Stomach (tissue), 9 donors: ENCODE measurements around the gene RMDN3. TPM values are rescaled to one million over a fixed set of nuclear protein-coding genes. Genes with fewer than 3 reads are reported as not detected.
A peak's percentile ranks its signal among the peaks of the same experiment; 100 is the strongest.

Experiments
- DNase-seq, 2 donors: peaks; one replicate each; pipeline versions ENCODE4 v3.0.0 to v3.0.0-alpha.2; 2013 to 2019
- H3K27ac ChIP-seq, 5 donors: fragments of 200-600 bp in 4 of 5; sonication (generic) in 4 of 5; one replicate each; pipeline ENCODE4 v1.5.1; 2013 to 2019; ENCODE audit warnings: mild to moderate bottlenecking in 1 of 5, moderate library complexity in 1 of 5
- H3K27me3 ChIP-seq, 3 donors: fragments of 200-600 bp; sonication (generic); one replicate each; pipeline ENCODE4 v1.5.1; 2017 to 2019; ENCODE audit warnings: mixed run types in 1 of 3
- H3K36me3 ChIP-seq, 4 donors: fragments of 200-600 bp; sonication (generic); 1 replicate in 3 of 4; 2 replicates in 1 of 4; pipeline ENCODE4 v1.5.1; 2016 to 2019
- H3K4me1 ChIP-seq, 4 donors: fragments of 200-600 bp; sonication (generic); one replicate each; pipeline ENCODE4 v1.5.1; 2016 to 2019
- H3K4me3 ChIP-seq, 4 donors: fragments of 200-600 bp; sonication (generic) in 3 of 4; one replicate each; pipeline ENCODE4 v1.5.1; 2016 to 2019; ENCODE audit warnings: mild to moderate bottlenecking in 1 of 4
- H3K9me3 ChIP-seq, 4 donors: fragments of 200-600 bp; sonication (generic); one replicate each; pipeline ENCODE4 v1.5.1; 2016 to 2019
- CTCF ChIP-seq, 7 experiments: fragments of 450-650 bp in 4 of 7; fragments of 200-600 bp in 3 of 7; sonication (generic) in 3 of 7; IDR thresholded peaks; one replicate each; pipeline ENCODE4 v1.5.1; 2016 to 2019; ENCODE audit warnings: antibody characterized with exemption in 7 of 7, control low read depth in 2 of 7, mild to moderate bottlenecking in 1 of 7
- EP300 ChIP-seq: sonication (generic); formaldehyde crosslinking; IDR thresholded peaks from one replicate; pipeline ENCODE4 v1.6.1; 2017; ENCODE audit warnings: antibody characterized with exemption
- POLR2A ChIP-seq, 4 donors: fragments of 450-650 bp; IDR thresholded peaks; one replicate each; pipeline ENCODE4 v1.6.1; 2016; ENCODE audit warnings: antibody characterized with exemption in 4 of 4, control low read depth in 2 of 4, mild to moderate bottlenecking in 1 of 4, moderate library complexity in 1 of 4
- POLR2AphosphoS5 ChIP-seq, 3 donors: sonication (generic); formaldehyde crosslinking; IDR thresholded peaks; one replicate each; pipeline ENCODE4 v1.6.1; 2016; ENCODE audit warnings: antibody characterized with exemption in 3 of 3
- WGBS, 5 donors: extraction: QIAGEN DNeasy Blood & Tissue Kit in 3 of 5; methylation state at CpG; one replicate each; pipeline versions ENCODE4 v1.1.5 to v1.1.7; 2013 to 2018; 5-methylcytosine and 5-hydroxymethylcytosine counted together
- intact Hi-C: fragments of 100-400 bp; cut with DNase I; formaldehyde crosslinking; loops from one replicate; pipeline ENCODE4 v1.15.1; 2023; ENCODE audit warnings: low total_unique reads
- polyA plus RNA-seq, 3 donors: library from polyadenylated mRNA; stranded (reverse); fragments of 200-250 nt; gene quantifications; one replicate each; pipeline ENCODE4 v1.2.3, GENCODE V29; 2013
- total RNA-seq, 5 donors: library from RNA; depleted of rRNA; stranded (reverse); fragments of >200 nt; gene quantifications; one replicate each; pipeline versions ENCODE4 v1.1.0 to v1.2.3, GENCODE V29; 2014 to 2016
- donor health status: healthy with polysubstance abuse.
- donor health status: Bipolar disorder and iron deficiency.
- donor health status: healthy.

RMDN3 gene
- total and polyA plus RNA-seq, 8 donors: 12.6 to 63.8 (median 25.2) TPM; not detected in 1

- H3K4me3 ChIP-seq: no peak overlapping the region
- no peaks in the 10 kb centered on the region for H3K9me3 ChIP-seq
- peak overlapping the region in 1 of 5 donors; percentile 49 for H3K27ac ChIP-seq
- intact Hi-C loops: no loop called here
- peaks cover 0 to 7% (median 0%) of the 10 kb centered on the region in 4 donors for H3K4me1 ChIP-seq
- no peak for TF ChIP-seq CTCF (IDR thresholded peaks at IDR 0.05)
- no peak for TF ChIP-seq POLR2A (IDR thresholded peaks at IDR 0.05)
- no peak for TF ChIP-seq POLR2AphosphoS5 (IDR thresholded peaks at IDR 0.05)
- no peak for TF ChIP-seq EP300
- DNase-seq: no peak
- H3K27me3 ChIP-seq: no peaks in the 10 kb centered on the region
- WGBS, 5 donors: 44 to 67% (median 45%) methylated on average over 2 of the region's 2 CpGs
- peaks cover 50 to 94% (median 93%) of the 10 kb centered on the region in 4 donors for H3K36me3 ChIP-seq
These were observed 11.6 kb downstream of the RMDN3 start for GRCh38 chr15:40743485-40743901.

- Histone ChIP-seq H3K36me3 (peaks cover 69 to 100% (median 100%) of the 10 kb centered on the region in 4 donors), H3K27me3 (no peaks in the 10 kb centered on the region), H3K27ac (no peak overlapping the region), H3K4me1 (no peaks in the 10 kb centered on the region), H3K4me3 (no peak overlapping the region), H3K9me3 (no peaks in the 10 kb centered on the region)
- no peak for DNase-seq
- TF ChIP-seq POLR2A (IDR thresholded peaks at IDR 0.05) (no peak), EP300 (no peak), CTCF (IDR thresholded peaks at IDR 0.05) (no peak), POLR2AphosphoS5 (IDR thresholded peaks at IDR 0.05) (no peak)
- intact Hi-C loops: no loop called here
- 96 to 97% (median 96%) methylated on average over 2 of the region's 2 CpGs for WGBS, 5 donors
These were observed 15.2 kb downstream of the RMDN3 start for GRCh38 chr15:40739854-40740253.

GRCh38 chr15:40739047-40739446, 16.0 kb downstream of the RMDN3 start:
- WGBS, 5 donors: 40 to 78% (median 63%) methylated on average over 2 of the region's 2 CpGs
- intact Hi-C loops: no loop called here
- no peak for DNase-seq

GRCh38 chr15:40737048-40737447, 18.0 kb downstream of the RMDN3 start:
- TF ChIP-seq EP300: no peak
- TF ChIP-seq POLR2AphosphoS5 (IDR thresholded peaks at IDR 0.05): no peak
- TF ChIP-seq CTCF (IDR thresholded peaks at IDR 0.05): no peak
- TF ChIP-seq POLR2A (IDR thresholded peaks at IDR 0.05): no peak
- Histone ChIP-seq H3K4me3 (no peak overlapping the region), H3K36me3 (peaks cover 43 to 100% (median 99%) of the 10 kb centered on the region in 4 donors), H3K9me3 (no peaks in the 10 kb centered on the region), H3K27me3 (no peaks in the 10 kb centered on the region), H3K27ac (no peak overlapping the region), H3K4me1 (no peaks in the 10 kb centered on the region)
- DNase-seq: no peak
- 56 to 82% (median 70%) methylated on average over 3 of the region's 3 CpGs for WGBS, 5 donors
- intact Hi-C loops: no loop called here

More at GRCh38 chr15:40739047-40739446, 16.0 kb downstream of the RMDN3 start:
- Histone ChIP-seq H3K27ac (no peak overlapping the region), H3K36me3 (peaks cover 62 to 100% (median 100%) of the 10 kb centered on the region in 4 donors), H3K9me3 (no peaks in the 10 kb centered on the region), H3K4me1 (no peaks in the 10 kb centered on the region), H3K4me3 (no peak overlapping the region), H3K27me3 (no peaks in the 10 kb centered on the region)
- no peak for TF ChIP-seq POLR2AphosphoS5 (IDR thresholded peaks at IDR 0.05)
- TF ChIP-seq EP300: no peak
- TF ChIP-seq POLR2A (IDR thresholded peaks at IDR 0.05): no peak
- TF ChIP-seq CTCF (IDR thresholded peaks at IDR 0.05): no peak
